Effector CD8-positive, alpha-beta T cell (primary cell): ENCODE results near the gene SPTBN4.

Experiments
- DNase-seq: peaks from one replicate; lab custom pipeline; 2025; lab: John Stamatoyannopoulos, UW

Gene SPTBN4

GRCh38 chr19:40603389-40604170 is 136.8 kb downstream of the SPTBN4 start:
- peak; percentile 87 for DNase-seq

DNA sequence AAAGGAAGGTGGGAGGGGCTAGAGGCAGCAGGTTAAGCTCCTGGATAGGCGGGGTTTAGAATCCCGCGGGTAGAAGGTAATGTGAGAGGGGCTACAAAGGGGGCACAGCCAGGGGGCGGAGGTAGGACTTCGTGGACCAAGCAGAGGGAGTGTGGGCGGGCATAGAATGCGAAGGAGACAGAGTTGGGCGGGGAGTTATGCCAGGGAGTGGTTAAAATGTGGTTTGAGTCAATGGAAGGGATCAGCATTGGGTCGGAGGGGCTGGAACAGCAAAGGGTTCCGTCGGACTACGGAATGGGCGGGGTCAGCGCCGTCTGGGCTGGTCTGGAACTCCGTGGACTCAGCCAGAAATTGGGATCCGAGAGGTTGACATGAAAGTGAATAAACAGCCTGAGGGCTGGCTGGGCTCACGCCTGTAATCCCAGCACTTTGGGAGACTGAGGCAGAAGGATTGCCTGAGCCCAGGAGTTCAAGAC is 137.4 kb downstream of the SPTBN4 start:
- no peak for DNase-seq

DNA sequence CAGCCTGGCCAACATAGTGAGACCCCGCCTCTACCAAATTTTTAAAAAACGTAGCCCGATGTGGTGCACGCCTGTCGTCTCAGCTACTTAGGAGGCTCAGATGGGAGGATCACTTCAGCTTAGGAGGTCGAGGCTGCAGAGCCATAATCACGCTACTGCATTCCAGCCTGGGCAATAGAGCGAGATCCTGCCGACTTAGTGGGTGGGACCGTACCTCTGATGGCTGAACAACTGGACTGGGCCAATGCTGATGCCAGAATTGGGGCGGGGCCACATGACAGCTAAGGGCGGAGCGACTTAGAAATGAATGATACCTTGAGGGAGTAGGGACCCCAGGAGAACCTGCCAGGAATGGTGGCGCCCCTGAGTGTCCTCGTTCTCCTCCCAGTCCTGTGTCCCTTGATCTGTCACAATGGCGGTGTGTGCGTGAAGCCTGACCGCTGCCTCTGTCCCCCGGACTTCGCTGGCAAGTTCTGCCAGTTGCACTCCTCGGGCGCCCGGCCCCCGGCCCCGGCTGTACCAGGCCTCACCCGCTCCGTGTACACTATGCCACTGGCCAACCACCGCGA is 137.9 kb downstream of the SPTBN4 start:
- no peak for DNase-seq

DNA sequence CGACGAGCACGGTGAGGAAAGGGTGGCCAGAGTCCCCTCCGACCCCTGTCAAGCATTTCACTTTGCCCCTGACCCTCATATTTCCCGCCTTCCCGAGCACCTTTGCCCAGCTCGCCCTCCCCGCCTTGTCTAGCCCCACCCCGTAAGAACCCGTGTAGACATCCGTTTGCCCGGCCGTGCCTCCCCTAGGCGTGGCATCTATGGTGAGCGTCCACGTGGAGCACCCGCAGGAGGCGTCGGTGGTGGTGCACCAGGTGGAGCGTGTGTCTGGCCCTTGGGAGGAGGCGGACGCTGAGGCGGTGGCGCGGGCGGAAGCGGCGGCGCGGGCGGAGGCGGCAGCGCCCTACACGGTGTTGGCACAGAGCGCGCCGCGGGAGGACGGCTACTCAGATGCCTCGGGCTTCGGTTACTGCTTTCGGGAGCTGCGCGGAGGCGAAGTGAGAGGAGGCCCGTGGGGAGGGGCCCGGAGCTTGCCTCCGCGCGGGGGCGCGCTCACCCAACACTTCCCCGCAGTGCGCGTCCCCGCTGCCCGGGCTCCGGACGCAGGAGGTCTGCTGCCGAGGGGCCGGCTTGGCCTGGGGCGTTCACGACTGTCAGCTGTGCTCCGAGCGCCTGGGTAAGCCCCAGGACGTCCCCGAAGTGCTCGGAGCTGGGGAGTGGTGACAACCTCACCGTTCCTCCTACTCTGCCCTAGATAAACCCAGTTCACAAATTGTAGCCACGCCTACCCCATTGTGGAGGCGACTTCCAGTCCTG is 138.6 kb downstream of the SPTBN4 start:
- DNase-seq: peak; percentile 57

GRCh38 chr19:40607311-40608239 is 140.8 kb downstream of the SPTBN4 start:
- no peak for DNase-seq

DNA sequence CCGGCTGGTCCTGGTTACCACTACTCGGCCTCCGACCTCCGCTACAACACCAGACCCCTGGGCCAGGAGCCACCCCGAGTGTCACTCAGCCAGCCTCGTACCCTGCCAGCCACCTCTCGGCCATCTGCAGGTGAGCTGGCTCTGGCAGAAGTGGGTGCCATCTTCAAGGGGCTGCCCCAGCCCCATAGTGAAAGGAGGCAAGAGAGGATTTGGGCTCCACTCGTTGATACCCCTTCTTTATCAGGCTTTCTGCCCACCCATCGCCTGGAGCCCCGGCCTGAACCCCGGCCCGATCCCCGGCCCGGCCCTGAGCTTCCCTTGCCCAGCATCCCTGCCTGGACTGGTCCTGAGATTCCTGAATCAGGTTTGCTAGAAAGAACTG is 141.4 kb downstream of the SPTBN4 start:
- no peak for DNase-seq

GRCh38 chr19:40608957-40609356 is 142.2 kb downstream of the SPTBN4 start:
- DNase-seq: no peak

DNA sequence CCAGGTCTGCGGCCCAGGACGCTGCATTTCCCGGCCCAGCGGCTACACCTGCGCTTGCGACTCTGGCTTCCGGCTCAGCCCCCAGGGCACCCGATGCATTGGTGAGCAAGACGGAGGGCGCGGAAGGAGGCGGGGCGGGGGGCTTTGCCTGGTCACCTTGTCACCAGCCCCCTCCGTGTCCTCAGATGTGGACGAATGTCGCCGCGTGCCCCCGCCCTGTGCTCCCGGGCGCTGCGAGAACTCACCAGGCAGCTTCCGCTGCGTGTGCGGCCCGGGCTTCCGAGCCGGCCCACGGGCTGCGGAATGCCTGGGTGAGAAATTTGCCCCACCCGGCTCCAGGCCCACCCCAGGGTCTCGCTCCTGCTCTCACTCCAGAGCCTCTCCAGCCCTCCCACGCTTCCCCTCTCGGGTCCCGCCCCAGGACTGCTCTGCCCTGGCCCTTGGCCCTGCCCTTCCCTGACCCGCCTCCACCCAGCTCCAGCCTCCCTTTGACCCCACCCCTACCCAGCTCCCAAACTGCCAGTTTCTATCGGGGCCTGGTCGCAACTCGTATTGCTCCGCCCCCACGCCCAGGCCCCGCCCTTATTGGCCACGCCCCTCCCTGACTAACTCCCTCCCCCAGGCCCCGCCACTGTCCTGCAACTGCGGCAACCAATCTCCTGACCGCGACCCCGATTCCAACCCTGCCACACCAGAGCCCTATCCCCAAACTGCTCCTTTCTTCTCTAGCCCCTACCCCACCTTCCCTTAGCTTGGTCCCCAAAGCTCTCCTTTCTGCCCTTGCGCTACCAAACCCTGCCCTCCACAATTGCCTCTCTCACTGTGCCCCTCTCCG is 143.0 kb downstream of the SPTBN4 start:
- peak; percentile 63 for DNase-seq

GRCh38 chr19:40610396-40611064 is 143.7 kb downstream of the SPTBN4 start:
- peak; percentile 34 for DNase-seq

- no peak for DNase-seq
These were observed 144.3 kb downstream of the SPTBN4 start for GRCh38 chr19:40611096-40611495.

DNA sequence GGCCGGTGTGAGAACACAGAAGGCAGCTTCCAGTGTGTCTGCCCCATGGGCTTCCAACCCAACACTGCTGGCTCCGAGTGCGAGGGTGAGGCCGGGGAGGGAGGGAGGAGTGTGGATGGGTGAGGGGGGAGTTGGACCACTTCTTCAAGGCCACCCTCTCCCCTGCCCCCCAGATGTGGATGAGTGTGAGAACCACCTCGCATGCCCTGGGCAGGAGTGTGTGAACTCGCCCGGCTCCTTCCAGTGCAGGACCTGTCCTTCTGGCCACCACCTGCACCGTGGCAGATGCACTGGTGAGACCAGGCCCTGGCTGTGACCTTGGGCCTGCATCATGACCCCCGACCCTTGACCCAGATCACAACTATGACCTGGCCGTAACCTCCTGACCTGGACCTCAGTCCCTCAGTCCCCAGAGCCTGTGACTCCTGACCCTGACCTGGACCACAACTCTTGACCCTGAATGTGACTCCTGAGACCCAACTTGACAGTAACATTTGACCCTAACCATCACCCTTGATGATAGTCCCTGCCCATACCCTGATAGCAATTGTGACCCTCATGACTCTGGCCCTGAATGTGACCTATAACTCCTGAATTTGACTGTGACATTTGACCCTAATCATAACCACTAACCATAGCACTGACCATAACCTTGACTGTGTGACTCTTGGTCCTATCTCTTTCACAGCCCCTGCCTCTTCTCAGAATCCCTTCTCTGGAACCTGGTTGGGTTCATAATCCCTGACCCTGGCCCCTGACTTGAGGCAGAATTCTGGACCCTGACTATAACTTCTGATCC is 145.3 kb downstream of the SPTBN4 start:
- DNase-seq: no peak

DNA sequence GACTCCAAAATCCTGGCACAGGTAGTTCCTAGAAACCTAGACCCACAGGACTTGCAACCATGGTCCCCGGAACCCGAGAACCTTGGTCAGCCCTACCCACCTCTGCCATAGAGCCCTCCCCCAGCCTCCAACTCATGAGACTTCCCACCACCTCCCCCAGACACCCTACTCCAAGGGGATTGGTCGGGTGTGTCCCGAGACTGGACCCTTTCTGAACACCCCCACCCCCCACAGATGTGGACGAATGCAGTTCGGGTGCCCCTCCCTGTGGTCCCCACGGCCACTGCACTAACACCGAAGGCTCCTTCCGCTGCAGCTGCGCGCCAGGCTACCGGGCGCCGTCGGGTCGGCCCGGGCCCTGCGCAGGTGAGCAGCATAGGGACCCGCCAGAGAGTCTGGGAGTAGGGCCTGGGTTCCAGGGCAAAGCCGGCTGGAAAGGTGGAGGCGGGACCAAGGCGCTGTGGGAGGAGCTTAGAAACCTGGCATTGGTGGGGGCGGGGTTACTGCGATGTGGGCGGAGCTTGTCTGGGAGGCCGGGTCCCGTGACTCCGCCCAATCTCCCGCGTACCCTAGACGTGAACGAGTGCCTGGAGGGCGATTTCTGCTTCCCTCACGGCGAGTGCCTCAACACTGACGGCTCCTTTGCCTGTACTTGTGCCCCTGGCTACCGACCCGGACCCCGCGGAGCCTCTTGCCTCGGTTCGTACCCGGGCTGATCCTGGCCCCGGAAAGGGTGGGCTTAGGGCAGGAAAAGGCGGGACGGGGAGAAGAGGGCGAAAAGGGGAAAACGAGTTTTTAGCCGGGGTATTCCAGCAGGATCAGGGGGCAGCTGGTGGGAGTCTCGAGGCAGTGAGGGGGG is 146.3 kb downstream of the SPTBN4 start:
- peak; percentile 52 for DNase-seq

- DNase-seq: peak; percentile 80
These were observed 147.2 kb downstream of the SPTBN4 start for GRCh38 chr19:40613690-40614621.

DNA sequence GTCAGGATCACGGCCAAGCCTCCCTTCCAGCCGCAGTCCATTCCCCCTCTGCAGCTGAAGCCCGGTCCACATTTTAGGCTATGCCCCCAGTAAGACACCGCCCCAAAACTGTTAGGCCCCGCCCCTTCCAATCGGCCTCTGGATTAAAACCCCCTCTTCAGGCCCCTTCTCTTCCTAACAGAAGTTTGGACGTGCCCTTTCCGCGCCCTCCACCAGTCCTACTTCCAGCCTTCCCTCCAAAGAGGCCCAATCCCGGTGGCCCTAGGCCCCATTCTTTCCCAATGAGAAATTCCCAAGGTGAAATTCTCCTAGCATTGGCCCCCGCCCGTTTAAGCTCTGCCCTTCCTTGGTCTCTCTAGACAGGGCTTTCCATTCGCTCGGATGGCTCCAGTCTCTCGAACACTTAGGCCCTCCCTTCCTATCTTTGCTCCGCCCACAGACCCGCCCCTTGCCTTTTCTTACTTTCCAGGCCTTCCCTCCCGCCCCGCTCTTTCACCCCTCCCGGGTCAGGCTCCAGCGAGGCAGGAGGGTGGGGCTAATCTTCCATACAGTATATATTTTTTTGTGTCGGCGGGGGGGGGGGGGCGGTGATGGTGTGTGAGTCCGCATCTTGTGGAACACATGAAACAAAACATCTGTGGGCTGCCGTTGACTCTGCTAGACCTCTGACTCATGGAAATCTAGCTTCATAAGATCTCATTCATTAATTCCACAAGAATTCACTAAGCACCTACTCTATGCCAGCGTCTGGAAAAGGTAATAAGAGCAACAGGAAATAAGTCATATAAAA is 148.0 kb downstream of the SPTBN4 start:
- peak; percentile 68 for DNase-seq

GRCh38 chr19:40616178-40616577 is 149.4 kb downstream of the SPTBN4 start:
- DNase-seq: no peak

DNA sequence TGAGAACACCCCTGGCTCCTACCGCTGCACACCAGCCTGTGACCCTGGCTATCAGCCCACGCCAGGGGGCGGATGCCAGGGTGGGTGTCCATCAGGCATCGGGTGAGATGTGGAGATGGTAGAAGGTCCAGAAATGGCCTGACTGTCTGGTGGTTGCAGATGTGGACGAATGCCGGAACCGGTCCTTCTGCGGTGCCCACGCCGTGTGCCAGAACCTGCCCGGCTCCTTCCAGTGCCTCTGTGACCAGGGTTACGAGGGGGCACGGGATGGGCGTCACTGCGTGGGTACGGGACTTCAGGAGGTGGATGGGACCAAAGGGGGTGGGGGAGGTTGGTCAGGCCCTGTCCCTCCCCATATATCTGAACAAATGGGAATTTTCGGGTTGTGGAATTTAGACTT is 150.1 kb downstream of the SPTBN4 start:
- no peak for DNase-seq
